Osteoblast (primary cell): ENCODE measurements around the gene CDC6. TPM values are rescaled to one million over a fixed set of nuclear protein-coding genes. Genes with fewer than 3 reads are reported as not detected.

Source experiments
- DNase-seq: peaks from one replicate; pipeline ENCODE4 v3.0.0; 2011; ENCODE audit warnings: low spot score, mixed read lengths; ENCODE audit not compliant: insufficient read length; ENCODE audit errors: missing footprints
- H2AFZ ChIP-seq: 2 replicates; pipeline ENCODE4 v1.6.0; 2011; ENCODE audit warnings: mild to moderate bottlenecking, low read length
- H3K27ac ChIP-seq: 2 replicates; pipeline ENCODE4 v1.5.1; 2011; ENCODE audit warnings: mild to moderate bottlenecking, low read depth, low read length, moderate library complexity
- H3K27me3 ChIP-seq: 2 replicates; pipeline ENCODE4 v1.6.0; 2012; ENCODE audit warnings: mild to moderate bottlenecking, control low read depth, inconsistent platforms, low read length, moderate library complexity; ENCODE audit not compliant: insufficient read depth
- H3K36me3 ChIP-seq: 2 replicates; pipeline ENCODE4 v1.5.1; 2011; ENCODE audit warnings: mild to moderate bottlenecking, low read length, control low read depth, moderate library complexity; ENCODE audit not compliant: insufficient read depth
- H3K4me1 ChIP-seq: 2 replicates; pipeline ENCODE4 v1.5.1; 2011; ENCODE audit warnings: mild to moderate bottlenecking, low read length, control low read depth, moderate library complexity; ENCODE audit not compliant: insufficient read depth
- H3K4me2 ChIP-seq: 2 replicates; pipeline ENCODE4 v1.6.0; 2011; ENCODE audit warnings: mild to moderate bottlenecking, low read length; ENCODE audit not compliant: insufficient read depth
- H3K4me3 ChIP-seq: fragments of 200-600 bp; sonication (generic); 3 replicates; pipeline ENCODE4 v1.5.1; 2012; ENCODE audit warnings: mild to moderate bottlenecking, low read length, inconsistent platforms; ENCODE audit not compliant: insufficient read depth
- H3K79me2 ChIP-seq: 2 replicates; pipeline ENCODE4 v1.6.0; 2012; ENCODE audit warnings: mild to moderate bottlenecking, low read length, control low read depth, inconsistent platforms; ENCODE audit not compliant: insufficient read depth
- H3K9me3 ChIP-seq: 2 replicates; pipeline ENCODE4 v1.5.1; 2011; ENCODE audit warnings: low read depth, low read length, control low read depth
- H4K20me1 ChIP-seq: 2 replicates; pipeline ENCODE4 v1.6.0; 2012; ENCODE audit warnings: mild to moderate bottlenecking, low read length, control low read depth; ENCODE audit not compliant: insufficient read depth
- total RNA-seq: library from RNA; depleted of rRNA; stranded (reverse); fragments of >200 nt; gene quantifications from 2 replicates; pipeline ENCODE4 v1.2.3, GENCODE V29; 2012
- TF ChIP-seq, protein P1 (sequence below): IDR thresholded peaks from 2 replicates; pipeline ENCODE4 v1.5.1; 2011; ENCODE audit warnings: mild to moderate bottlenecking, low read depth, low read length, moderate library complexity; ENCODE audit errors: extremely low read depth

CDC6 gene
- total RNA-seq, 1 donor: 5.1 TPM

DNA sequence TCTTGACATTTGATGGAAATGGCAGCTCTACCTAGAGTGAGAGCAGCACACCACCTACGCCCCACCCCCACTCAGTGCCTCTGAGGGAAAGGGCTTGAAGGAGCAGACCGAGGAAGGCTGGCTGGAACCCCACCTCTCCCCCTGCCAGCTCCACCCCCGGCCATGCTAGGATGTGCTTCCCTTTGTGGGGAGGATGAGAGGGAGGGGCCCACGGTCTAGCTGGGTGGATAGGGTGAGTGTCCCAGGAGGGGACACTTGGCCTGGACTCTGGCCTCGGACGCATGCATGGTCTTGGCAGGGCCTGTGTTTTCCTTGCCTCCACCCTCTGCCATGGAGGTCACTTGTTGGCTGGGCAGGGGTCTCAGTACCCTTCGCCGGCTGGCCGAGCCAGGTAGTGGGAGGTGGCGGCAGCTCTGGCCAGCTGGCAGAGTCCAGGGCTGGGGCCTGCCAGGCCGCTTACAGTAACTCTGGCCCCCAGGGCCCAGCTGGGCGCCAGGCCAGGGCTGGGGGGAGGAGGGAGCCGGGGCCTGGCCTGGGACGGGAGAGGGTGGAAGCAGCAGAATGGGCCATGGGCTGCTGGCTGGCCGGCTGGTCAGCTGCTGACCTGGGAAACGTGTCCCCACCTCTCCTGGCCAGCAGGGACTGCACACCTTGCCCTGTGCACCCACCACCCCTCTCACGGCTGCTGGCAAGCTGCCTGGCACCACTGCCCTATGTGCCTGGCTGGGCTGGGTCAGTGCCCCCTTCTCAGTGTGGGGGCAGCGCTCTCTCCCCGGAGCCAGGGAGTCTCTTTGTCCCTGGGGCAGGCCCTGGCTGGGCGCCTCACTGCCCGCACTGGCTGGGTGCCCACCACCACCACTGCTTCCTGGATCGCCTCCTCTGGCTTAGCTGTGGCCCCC, 44.3 kb downstream of the CDC6 start:
- peak overlapping the region; percentile 55 for H3K4me3 ChIP-seq
- DNase-seq: peak; percentile 99
- peaks cover 33% of the 10 kb centered on the region for H4K20me1 ChIP-seq
- no peaks in the 10 kb centered on the region for H3K27me3 ChIP-seq
- H3K4me2 ChIP-seq: peak overlapping the region; percentile 81
- H3K79me2 ChIP-seq: peaks cover 91% of the 10 kb centered on the region
- no peak overlapping the region for H2AFZ ChIP-seq
- H3K27ac ChIP-seq: peak overlapping the region; percentile 78
- TF ChIP-seq, protein P1, sequence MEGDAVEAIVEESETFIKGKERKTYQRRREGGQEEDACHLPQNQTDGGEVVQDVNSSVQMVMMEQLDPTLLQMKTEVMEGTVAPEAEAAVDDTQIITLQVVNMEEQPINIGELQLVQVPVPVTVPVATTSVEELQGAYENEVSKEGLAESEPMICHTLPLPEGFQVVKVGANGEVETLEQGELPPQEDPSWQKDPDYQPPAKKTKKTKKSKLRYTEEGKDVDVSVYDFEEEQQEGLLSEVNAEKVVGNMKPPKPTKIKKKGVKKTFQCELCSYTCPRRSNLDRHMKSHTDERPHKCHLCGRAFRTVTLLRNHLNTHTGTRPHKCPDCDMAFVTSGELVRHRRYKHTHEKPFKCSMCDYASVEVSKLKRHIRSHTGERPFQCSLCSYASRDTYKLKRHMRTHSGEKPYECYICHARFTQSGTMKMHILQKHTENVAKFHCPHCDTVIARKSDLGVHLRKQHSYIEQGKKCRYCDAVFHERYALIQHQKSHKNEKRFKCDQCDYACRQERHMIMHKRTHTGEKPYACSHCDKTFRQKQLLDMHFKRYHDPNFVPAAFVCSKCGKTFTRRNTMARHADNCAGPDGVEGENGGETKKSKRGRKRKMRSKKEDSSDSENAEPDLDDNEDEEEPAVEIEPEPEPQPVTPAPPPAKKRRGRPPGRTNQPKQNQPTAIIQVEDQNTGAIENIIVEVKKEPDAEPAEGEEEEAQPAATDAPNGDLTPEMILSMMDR: no peak
- peaks cover 9% of the 10 kb centered on the region for H3K36me3 ChIP-seq
- no peaks in the 10 kb centered on the region for H3K9me3 ChIP-seq
- peaks cover 66% of the 10 kb centered on the region for H3K4me1 ChIP-seq

DNA sequence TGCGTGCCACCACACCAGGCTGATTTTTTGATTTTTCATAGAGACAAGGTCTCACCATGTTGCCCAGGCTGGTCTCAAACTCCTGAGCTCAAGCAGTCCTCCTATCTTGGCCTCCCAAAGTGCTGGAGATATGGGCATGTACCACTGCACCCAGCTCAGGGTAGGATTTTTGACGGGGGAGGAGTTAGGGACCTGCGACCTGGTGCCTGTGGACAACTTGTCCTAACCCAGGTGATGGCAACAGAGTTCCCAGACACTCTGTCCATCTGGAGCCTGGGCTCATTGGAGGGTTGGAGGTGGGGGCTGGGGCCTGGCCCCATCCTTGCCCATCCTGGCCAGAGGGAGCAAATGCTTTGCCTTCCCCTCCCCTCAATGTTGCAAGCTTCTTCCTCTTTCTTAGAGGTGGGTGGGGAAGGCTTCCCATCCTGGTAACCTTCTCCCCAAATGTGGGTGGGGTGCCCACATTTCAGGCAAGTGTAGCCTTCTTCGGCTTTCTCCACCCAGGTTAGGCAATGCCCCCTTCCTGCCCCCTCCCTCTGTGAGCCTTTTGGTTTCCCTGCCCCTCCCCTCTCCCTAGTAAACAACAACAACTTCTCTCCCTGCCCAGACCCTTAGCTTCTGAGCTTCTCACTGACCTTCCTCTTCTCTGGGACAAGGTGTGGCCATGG, 46.2 kb downstream of the CDC6 start:
- Histone ChIP-seq H3K27me3 (no peaks in the 10 kb centered on the region), H4K20me1 (peaks cover 24% of the 10 kb centered on the region), H3K36me3 (peaks cover 14% of the 10 kb centered on the region), H3K9me3 (no peaks in the 10 kb centered on the region), H3K4me3 (no peak overlapping the region), H3K4me1 (peaks cover 54% of the 10 kb centered on the region), H3K79me2 (peaks cover 87% of the 10 kb centered on the region), H3K4me2 (no peak overlapping the region), H3K27ac (peak overlapping the region; percentile 27), H2AFZ (no peak overlapping the region)
- DNase-seq: no peak
- TF ChIP-seq, protein P1: no peak

DNA sequence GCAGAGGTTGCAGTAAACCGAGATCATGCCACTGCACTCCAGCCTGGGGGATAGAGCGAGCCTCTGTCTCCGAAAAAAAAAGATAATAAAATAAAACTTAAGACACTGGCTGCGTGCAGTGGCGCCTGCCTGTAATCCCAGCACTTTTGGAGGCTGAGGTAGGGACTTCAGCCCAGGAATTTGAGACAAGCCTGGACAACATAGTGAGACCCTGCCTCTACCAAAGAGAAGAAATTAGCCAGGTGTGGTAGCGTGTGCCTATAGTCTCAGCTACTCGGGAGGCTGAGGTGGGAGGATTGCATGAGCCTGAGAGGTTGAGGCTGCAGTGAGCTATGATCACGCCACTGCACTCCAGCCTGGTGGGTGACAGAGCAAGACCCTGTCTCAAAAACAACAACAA, 47.9 kb downstream of the CDC6 start:
- H3K36me3 ChIP-seq: peaks cover 14% of the 10 kb centered on the region

More for the DNA sequence above, 47.9 kb downstream of the CDC6 start:
- peak overlapping the region; percentile 27 for H3K27ac ChIP-seq
- peaks cover 46% of the 10 kb centered on the region for H3K4me1 ChIP-seq
- no peak overlapping the region for H3K4me3 ChIP-seq
- no peaks in the 10 kb centered on the region for H3K9me3 ChIP-seq
- TF ChIP-seq, protein P1: no peak
- DNase-seq: no peak
- H3K4me2 ChIP-seq: no peak overlapping the region
- H3K27me3 ChIP-seq: no peaks in the 10 kb centered on the region
- peaks cover 22% of the 10 kb centered on the region for H4K20me1 ChIP-seq
- peaks cover 87% of the 10 kb centered on the region for H3K79me2 ChIP-seq
- no peak overlapping the region for H2AFZ ChIP-seq
